KMS-11 (cell line): Measurements from ENCODE around the gene CERS6.

Experiments
- H2AFZ ChIP-seq: fragments of 200-600 bp; sonication (generic); 2 replicates; pipeline ENCODE4 v1.6.1; 2016; ENCODE audit warnings: antibody characterized with exemption, mixed run types, low read depth
- H3K27ac ChIP-seq: fragments of 200-600 bp; sonication (generic); 2 replicates; pipeline ENCODE4 v1.6.1; 2016; ENCODE audit warnings: mild to moderate bottlenecking, mixed run types
- H3K27me3 ChIP-seq: fragments of 200-600 bp; sonication (generic); 2 replicates; pipeline ENCODE4 v1.6.1; 2017; ENCODE audit warnings: mild to moderate bottlenecking, low read depth, mixed run types, moderate library complexity; ENCODE audit not compliant: insufficient read depth
- H3K36me3 ChIP-seq: fragments of 200-600 bp; sonication (generic); 2 replicates; pipeline ENCODE4 v1.6.1; 2017; ENCODE audit warnings: mild to moderate bottlenecking, mixed run types; ENCODE audit not compliant: insufficient read depth
- H3K4me1 ChIP-seq: fragments of 200-600 bp; sonication (generic); 2 replicates; pipeline ENCODE4 v1.6.1; 2016; ENCODE audit warnings: mild to moderate bottlenecking, low read depth, mixed run types; ENCODE audit not compliant: poor library complexity, severe bottlenecking
- H3K4me2 ChIP-seq: fragments of 200-600 bp; sonication (generic); 2 replicates; pipeline ENCODE4 v1.7.0; 2016; ENCODE audit warnings: mild to moderate bottlenecking, mixed run types
- H3K4me3 ChIP-seq: fragments of 200-600 bp; sonication (generic); IDR thresholded peaks from 2 replicates; pipeline ENCODE4 v1.6.1; 2017; ENCODE audit warnings: low read depth, low read length, mixed read lengths; ENCODE audit not compliant: insufficient read depth
- H3K79me2 ChIP-seq: fragments of 200-600 bp; sonication (generic); 2 replicates; pipeline ENCODE4 v1.6.1; 2016; ENCODE audit warnings: low read depth, mixed run types; ENCODE audit not compliant: insufficient read depth
- H3K9ac ChIP-seq: fragments of 200-600 bp; sonication (generic); 2 replicates; pipeline ENCODE4 v1.6.1; 2016; ENCODE audit warnings: mild to moderate bottlenecking, mixed run types
- H4K20me1 ChIP-seq: fragments of 200-600 bp; sonication (generic); 2 replicates; pipeline ENCODE4 v1.6.1; 2016; ENCODE audit warnings: mild to moderate bottlenecking, mixed run types; ENCODE audit not compliant: insufficient read depth
- TF ChIP-seq, protein P1 (sequence below): fragments of 200-600 bp; sonication (generic); conservative IDR thresholded peaks from 2 replicates; pipeline ENCODE4 v1.6.1; 2017; ENCODE audit warnings: low read depth, mild to moderate bottlenecking, antibody characterized with exemption, low read length, moderate library complexity, mixed read lengths

The CERS6 gene

DNA sequence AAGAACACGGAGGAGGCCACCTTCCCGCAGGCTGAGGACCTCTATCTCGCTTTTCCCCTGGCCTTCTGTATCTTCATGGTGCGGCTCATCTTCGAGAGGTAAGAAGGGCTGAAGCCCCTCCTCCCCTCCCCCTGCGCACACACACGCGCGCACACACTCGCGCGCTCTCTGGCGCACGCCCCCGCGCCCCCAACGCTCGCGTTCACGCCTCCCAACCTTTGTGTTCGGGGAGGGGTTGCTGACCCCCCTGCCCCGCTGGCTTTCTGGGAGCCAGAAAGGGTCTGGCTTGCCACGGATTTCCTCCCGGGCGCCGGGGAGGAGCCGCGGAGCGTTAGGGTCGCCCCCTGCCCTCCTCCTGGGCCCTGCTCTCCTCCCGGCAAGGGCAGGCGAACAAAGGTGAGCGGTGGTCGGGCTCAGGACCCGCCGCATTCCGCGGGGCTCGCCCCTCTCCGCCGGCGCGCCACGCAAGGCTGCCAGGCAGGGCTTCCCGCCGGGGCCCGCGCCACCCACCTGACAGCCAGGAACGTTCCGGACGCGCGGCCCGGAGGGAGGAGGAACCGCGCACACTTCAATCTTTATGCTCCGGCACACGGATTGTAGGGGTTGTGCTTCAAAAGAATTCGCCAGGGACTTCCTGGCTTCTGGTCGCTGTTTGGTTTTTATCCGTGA is 583 bp downstream of the CERS6 start:
- H3K4me1 ChIP-seq: peaks cover 30% of the 10 kb centered on the region
- peak overlapping the region; percentile 66 for H3K4me3 ChIP-seq
- peak overlapping the region; percentile 95 for H3K4me2 ChIP-seq
- H3K9ac ChIP-seq: peak overlapping the region; percentile 85
- H3K36me3 ChIP-seq: no peaks in the 10 kb centered on the region
- peaks cover 40% of the 10 kb centered on the region; the same call in 1 of the 2 replicates for H3K79me2 ChIP-seq
- peak overlapping the region; percentile 57 for H3K27ac ChIP-seq
- H4K20me1 ChIP-seq: no peaks in the 10 kb centered on the region
- peak overlapping the region; percentile 88 for H2AFZ ChIP-seq
- no peaks in the 10 kb centered on the region for H3K27me3 ChIP-seq
- TF ChIP-seq, protein P1, sequence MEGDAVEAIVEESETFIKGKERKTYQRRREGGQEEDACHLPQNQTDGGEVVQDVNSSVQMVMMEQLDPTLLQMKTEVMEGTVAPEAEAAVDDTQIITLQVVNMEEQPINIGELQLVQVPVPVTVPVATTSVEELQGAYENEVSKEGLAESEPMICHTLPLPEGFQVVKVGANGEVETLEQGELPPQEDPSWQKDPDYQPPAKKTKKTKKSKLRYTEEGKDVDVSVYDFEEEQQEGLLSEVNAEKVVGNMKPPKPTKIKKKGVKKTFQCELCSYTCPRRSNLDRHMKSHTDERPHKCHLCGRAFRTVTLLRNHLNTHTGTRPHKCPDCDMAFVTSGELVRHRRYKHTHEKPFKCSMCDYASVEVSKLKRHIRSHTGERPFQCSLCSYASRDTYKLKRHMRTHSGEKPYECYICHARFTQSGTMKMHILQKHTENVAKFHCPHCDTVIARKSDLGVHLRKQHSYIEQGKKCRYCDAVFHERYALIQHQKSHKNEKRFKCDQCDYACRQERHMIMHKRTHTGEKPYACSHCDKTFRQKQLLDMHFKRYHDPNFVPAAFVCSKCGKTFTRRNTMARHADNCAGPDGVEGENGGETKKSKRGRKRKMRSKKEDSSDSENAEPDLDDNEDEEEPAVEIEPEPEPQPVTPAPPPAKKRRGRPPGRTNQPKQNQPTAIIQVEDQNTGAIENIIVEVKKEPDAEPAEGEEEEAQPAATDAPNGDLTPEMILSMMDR: no peak

DNA sequence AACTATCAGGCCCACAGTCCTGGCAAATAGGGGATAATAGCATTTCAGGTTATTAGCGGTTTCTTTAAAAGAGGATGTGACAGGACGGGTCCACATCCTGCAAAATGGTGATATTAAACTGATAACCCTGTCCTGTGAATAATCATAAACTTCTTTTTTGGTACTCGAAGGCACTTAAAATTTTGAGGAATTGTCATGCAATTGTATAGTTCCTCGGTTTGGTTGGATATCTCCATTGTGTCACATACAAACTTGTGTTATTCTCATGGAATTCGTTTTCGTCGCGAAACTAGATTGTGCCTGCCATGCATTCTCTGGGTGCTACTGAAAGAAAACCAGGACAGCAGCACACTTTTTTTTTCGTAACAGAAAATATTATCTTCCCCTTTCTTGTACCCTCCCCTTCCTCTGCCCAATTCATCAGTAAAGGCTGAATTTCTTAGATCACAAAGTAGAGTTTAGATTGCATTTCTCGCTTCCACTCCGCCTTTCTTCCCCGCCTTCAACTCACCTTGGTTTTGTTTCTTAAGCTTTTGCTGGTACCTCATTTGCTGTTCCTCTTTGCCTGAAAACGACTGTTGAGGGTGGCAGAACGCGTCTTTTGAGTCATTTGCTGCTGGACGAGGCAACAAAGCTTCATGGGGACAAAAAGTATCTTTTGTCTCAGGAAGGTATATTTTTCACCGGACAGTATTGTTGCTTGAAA is 1.3 kb downstream of the CERS6 start:
- TF ChIP-seq, protein P1: no peak
- H3K27ac ChIP-seq: no peak overlapping the region
- H3K79me2 ChIP-seq: peaks cover 46% of the 10 kb centered on the region
- peak overlapping the region; percentile 95 for H3K4me2 ChIP-seq
- no peaks in the 10 kb centered on the region for H3K36me3 ChIP-seq
- no peaks in the 10 kb centered on the region for H3K27me3 ChIP-seq
- peak overlapping the region; percentile 66 for H3K4me3 ChIP-seq
- H3K9ac ChIP-seq: peak overlapping the region; percentile 85; the same call in 1 of the 2 replicates
- H3K4me1 ChIP-seq: peaks cover 32% of the 10 kb centered on the region
- H4K20me1 ChIP-seq: no peaks in the 10 kb centered on the region
- H2AFZ ChIP-seq: peak overlapping the region; percentile 88

GRCh38 chr2:168458139-168458538 is 2.1 kb downstream of the CERS6 start:
- H4K20me1 ChIP-seq: no peaks in the 10 kb centered on the region
- no peak overlapping the region for H3K9ac ChIP-seq
- peak overlapping the region; percentile 95 for H3K4me2 ChIP-seq

DNA sequence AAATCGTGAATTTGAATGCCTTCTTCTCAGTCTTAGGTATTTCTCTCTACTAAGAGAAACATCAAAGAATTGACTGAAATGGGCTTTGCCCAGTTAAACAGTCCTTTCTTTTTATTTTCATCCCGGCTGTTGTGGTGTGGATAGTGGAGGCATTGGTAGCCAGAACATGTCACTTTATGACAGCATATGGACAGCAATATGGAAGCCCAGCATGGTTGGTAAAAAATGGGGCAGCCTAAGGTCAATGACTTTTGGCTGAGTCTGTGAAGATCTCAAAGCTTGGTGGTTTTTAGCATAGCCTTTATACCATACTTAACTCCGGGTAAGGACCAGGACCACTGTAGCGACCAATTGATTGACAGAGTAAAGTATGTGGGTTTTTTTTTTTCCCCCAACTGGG is 3.2 kb downstream of the CERS6 start:
- H3K79me2 ChIP-seq: peaks cover 63% of the 10 kb centered on the region
- H3K4me1 ChIP-seq: peaks cover 32% of the 10 kb centered on the region
- no peak overlapping the region for H3K4me3 ChIP-seq

More at GRCh38 chr2:168458139-168458538, 2.1 kb downstream of the CERS6 start:
- H3K27me3 ChIP-seq: no peaks in the 10 kb centered on the region
- H3K27ac ChIP-seq: no peak overlapping the region
- no peaks in the 10 kb centered on the region for H3K36me3 ChIP-seq
- H2AFZ ChIP-seq: no peak overlapping the region
- H3K4me1 ChIP-seq: peaks cover 32% of the 10 kb centered on the region
- H3K4me3 ChIP-seq: no peak overlapping the region
- TF ChIP-seq, protein P1: no peak
- peaks cover 54% of the 10 kb centered on the region for H3K79me2 ChIP-seq

More for the DNA sequence above, 3.2 kb downstream of the CERS6 start:
- Histone ChIP-seq H3K27me3 (no peaks in the 10 kb centered on the region), H2AFZ (no peak overlapping the region), H3K4me2 (no peak overlapping the region), H3K36me3 (no peaks in the 10 kb centered on the region), H3K9ac (no peak overlapping the region), H3K27ac (no peak overlapping the region), H4K20me1 (no peaks in the 10 kb centered on the region)
- TF ChIP-seq, protein P1: no peak
